Neural cell (in vitro differentiated cells): ENCODE data around the gene ARID1B.

Experiments
- EZH2 ChIP-seq: fragments of 200-600, 300-800 bp; shearing (Covaris generic), sonication (generic); IDR thresholded peaks from 2 replicates; pipeline ENCODE4 v1.6.1; 2014; ENCODE audit warnings: antibody characterized with exemption, low read length, borderline replicate concordance, mild to moderate bottlenecking; ENCODE audit not compliant: insufficient read depth, poor library complexity, severe bottlenecking
- SMC3 ChIP-seq: fragments of 450-650 bp; conservative IDR thresholded peaks from 2 replicates; pipeline ENCODE4 v1.6.1; 2014; ENCODE audit warnings: antibody characterized with exemption, mild to moderate bottlenecking, moderate library complexity; ENCODE audit not compliant: poor library complexity

DNA sequence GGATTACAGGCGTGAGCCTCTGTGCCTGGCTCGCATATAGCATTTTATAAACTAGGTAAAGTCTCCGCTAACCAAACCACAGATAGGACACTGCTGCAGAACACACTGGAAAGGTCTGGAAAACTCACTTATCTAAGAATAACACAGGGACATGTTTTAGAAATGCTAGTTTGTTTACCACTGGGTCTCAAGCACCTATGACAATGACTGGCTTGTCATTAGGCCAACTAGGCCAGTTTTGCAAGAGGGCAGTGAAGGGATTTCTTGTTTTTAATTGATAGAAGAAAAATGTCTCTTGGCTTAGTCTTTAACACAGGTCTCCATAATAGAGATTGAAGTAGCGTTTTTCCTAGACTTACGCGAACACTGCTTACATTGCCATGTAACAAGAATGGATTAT lies 344.7 kb downstream of the ARID1B start:
- no peak for TF ChIP-seq EZH2
- no peak for TF ChIP-seq SMC3
